GM12878 (cell line): ENCODE data around the gene ASCC3. TPM values are rescaled to one million over a fixed set of nuclear protein-coding genes. Genes with fewer than 3 reads are reported as not detected.

Experiments
- ATAC-seq: fragments of 200-7000 bp; cut with Tn5 transposase; 3 replicates; pipeline ENCODE4 v1.9.1; 2020; ENCODE audit warnings: mild to moderate bottlenecking, moderate library complexity
- BruUV-seq: library from RNA; stranded (reverse); fragments of 400-500 nt; replicated peaks from 2 replicates; lab custom pipeline; 2021; lab: Mats Ljungman, UMichigan
- CTCF ChIA-PET: fragments of 300-600 bp; sonication (Branson Sonifier 250); formaldehyde crosslinking; extraction: SDS; loops from one replicate; lab custom pipeline; 2021; ENCODE audit warnings: inconsistent platforms; lab: Yijun Ruan, JAX
- POLR2A ChIA-PET: fragments of 350-600 bp; formaldehyde crosslinking; extraction: SDS; loops from one replicate; lab custom pipeline; 2021; ENCODE audit warnings: inconsistent platforms; lab: Charles Lee
- RAD21 ChIA-PET: fragments of 300-600 bp; sonication (Branson Sonifier 250); formaldehyde crosslinking; loops from one replicate; lab custom pipeline; 2023; ENCODE audit warnings: antibody characterized with exemption; ENCODE audit not compliant: unreplicated experiment; lab: Charles Lee
- SMC1A ChIA-PET: fragments of 300-600 bp; sonication (Branson Sonifier 250); formaldehyde crosslinking; loops from one replicate; lab custom pipeline; 2023; ENCODE audit not compliant: unreplicated experiment, uncharacterized antibody; lab: Charles Lee
- DNase-seq: peaks from one replicate; pipeline ENCODE4 v3.0.0-alpha.2; 2011; ENCODE audit warnings: low read depth, low spot score
- FAIRE-seq: peaks from 3 replicates; lab custom pipeline; 2011; peaks lifted over from hg19 to GRCh38; lab: Jason Lieb, UNC
- H2AFZ ChIP-seq: 2 replicates; pipeline ENCODE4 v1.6.0; 2011; ENCODE audit warnings: low read depth, low read length, control low read depth; ENCODE audit not compliant: control insufficient read depth
- H3K27ac ChIP-seq: 2 replicates; pipeline ENCODE4 v1.5.1; 2011; ENCODE audit warnings: control low read depth; ENCODE audit not compliant: control insufficient read depth, insufficient read depth
- H3K27me3 ChIP-seq, 2 experiments: replicated peaks in 1 of 2; 2 replicates each; pipeline versions ENCODE4 v1.6.0 to v1.6.1; 2011; ENCODE audit warnings: low read length in 1 of 2; ENCODE audit not compliant: control insufficient read depth in 2 of 2, insufficient read depth in 2 of 2
- H3K36me3 ChIP-seq, 2 experiments: 2 replicates each; pipeline ENCODE4 v1.5.1; 2011; ENCODE audit warnings: low read length in 1 of 2; ENCODE audit not compliant: control insufficient read depth in 2 of 2, insufficient read depth in 2 of 2
- H3K4me1 ChIP-seq: 2 replicates; pipeline ENCODE4 v1.6.1; 2011; ENCODE audit warnings: mild to moderate bottlenecking, low read length, moderate library complexity, mixed read lengths; ENCODE audit not compliant: control insufficient read depth, insufficient read depth
- H3K4me2 ChIP-seq: 2 replicates; pipeline ENCODE4 v1.6.0; 2011; ENCODE audit warnings: control low read depth; ENCODE audit not compliant: control insufficient read depth, insufficient read depth
- H3K4me3 ChIP-seq: fragments of 200-600 bp; sonication (generic); 2 replicates; pipeline ENCODE4 v1.5.1; 2016
- H3K79me2 ChIP-seq: 2 replicates; pipeline ENCODE4 v1.6.0; 2011; ENCODE audit warnings: low read length; ENCODE audit not compliant: control insufficient read depth, insufficient read depth
- H3K9ac ChIP-seq: 2 replicates; pipeline ENCODE4 v1.8.0; 2011; ENCODE audit warnings: low read length, control low read depth, mixed read lengths; ENCODE audit not compliant: control insufficient read depth, insufficient read depth
- H3K9me3 ChIP-seq: replicated peaks from 3 replicates; pipeline ENCODE4 v1.5.1; 2011; ENCODE audit warnings: mild to moderate bottlenecking, low read length; ENCODE audit not compliant: control insufficient read depth, insufficient read depth
- H4K20me1 ChIP-seq: 2 replicates; pipeline ENCODE4 v1.6.0; 2011; ENCODE audit not compliant: control insufficient read depth, insufficient read depth
- CBX3 ChIP-seq: fragments of 200-600 bp; sonication (generic); IDR thresholded peaks from 2 replicates; pipeline ENCODE4 v1.6.1; 2016; ENCODE audit warnings: low read depth, borderline replicate concordance
- HDAC2 ChIP-seq: fragments of 200-600 bp; sonication (generic); IDR thresholded peaks from 2 replicates; pipeline ENCODE4 v1.6.1; 2017
- NBN ChIP-seq: fragments of 450-650 bp; IDR thresholded peaks from 2 replicates; pipeline ENCODE4 v1.6.1; 2016
- NR2F1 ChIP-seq: fragments of 450-650 bp; conservative IDR thresholded peaks from 2 replicates; pipeline ENCODE4 v1.6.1; 2017; ENCODE audit warnings: mild to moderate bottlenecking
- RB1 ChIP-seq: fragments of 450-650 bp; formaldehyde crosslinking; IDR thresholded peaks from 2 replicates; pipeline ENCODE4 v1.6.1; 2017; ENCODE audit warnings: mild to moderate bottlenecking, borderline replicate concordance
- RCOR1 ChIP-seq: conservative IDR thresholded peaks from 2 replicates; pipeline ENCODE4 v1.6.1; 2012; ENCODE audit warnings: low read depth, low read length, improper control_type of control experiment
- REST ChIP-seq: IDR thresholded peaks from 2 replicates; pipeline ENCODE4 v1.6.1; 2012; ENCODE audit warnings: mild to moderate bottlenecking, low read depth, low read length
- SRF ChIP-seq, 2 experiments: IDR thresholded peaks; 2 replicates each; pipeline ENCODE4 v1.6.1; 2011; ENCODE audit warnings: low read depth in 2 of 2, low read length in 2 of 2, mild to moderate bottlenecking in 1 of 2, moderate library complexity in 1 of 2
- ZBTB40 ChIP-seq: fragments of 450-650 bp; IDR thresholded peaks from 2 replicates; pipeline ENCODE4 v1.6.1; 2016; ENCODE audit warnings: mild to moderate bottlenecking, moderate library complexity, borderline replicate concordance
- ZNF274 ChIP-seq: IDR thresholded peaks from one replicate; pipeline ENCODE4 v1.8.0; 2011; ENCODE audit not compliant: insufficient read length, insufficient read depth
- in situ Hi-C: fragments of 300-500 bp; cut with MboI; formaldehyde crosslinking; loops from 9 replicates; pipeline ENCODE4 v1.14.3; 2018; ENCODE audit warnings: mixed read lengths
- intact Hi-C: fragments of 100-400 bp; cut with micrococcal nuclease; formaldehyde crosslinking; loops from one replicate; pipeline ENCODE4 v1.14.2; 2022; ENCODE audit not compliant: unreplicated experiment
- polyA plus RNA-seq, 11 experiments: library from polyadenylated mRNA; depleted of rRNA in 4 of 11; unstranded in 6 of 11; stranded (reverse) in 5 of 11; fragments of >200 nt; fragmentation: Nextera tagmentation in 4 of 11; fragmentation: Illumina TruSeq in 1 of 11; extraction: Ambion mirVana in 4 of 11; extraction: Trizol in 1 of 11; gene quantifications; 1 replicate in 1 of 11; 2 replicates in 10 of 11; pipeline versions ENCODE4 v1.2.1 to v1.2.3, GENCODE V29; 2011 to 2016; ENCODE audit warnings: inconsistent platforms in 2 of 11, missing spikeins in 2 of 11, low read depth in 1 of 11
- total RNA-seq, 4 experiments: library from RNA; depleted of rRNA in 3 of 4; stranded (reverse); fragments of >200 nt in 3 of 4; fragmentation: Illumina TruSeq in 1 of 4; extraction: Trizol in 1 of 4; gene quantifications; 2 replicates each; pipeline versions ENCODE4 v1.2.1 to v1.2.3, GENCODE V29; 2013 to 2021
- TF ChIP-seq, protein P1 (sequence below): fragments of 450-650 bp; formaldehyde crosslinking; IDR thresholded peaks from 2 replicates; pipeline ENCODE4 v1.5.0; 2022; ENCODE audit warnings: mild to moderate bottlenecking, missing genetic modification characterization

The ASCC3 gene
- total and polyA plus RNA-seq, 10 of the 15 experiments (the other 5 are each of a cell fraction or from before 2014, with no cell fraction given) = 19.9 to 76.2 (median 55.9) TPM

DNA sequence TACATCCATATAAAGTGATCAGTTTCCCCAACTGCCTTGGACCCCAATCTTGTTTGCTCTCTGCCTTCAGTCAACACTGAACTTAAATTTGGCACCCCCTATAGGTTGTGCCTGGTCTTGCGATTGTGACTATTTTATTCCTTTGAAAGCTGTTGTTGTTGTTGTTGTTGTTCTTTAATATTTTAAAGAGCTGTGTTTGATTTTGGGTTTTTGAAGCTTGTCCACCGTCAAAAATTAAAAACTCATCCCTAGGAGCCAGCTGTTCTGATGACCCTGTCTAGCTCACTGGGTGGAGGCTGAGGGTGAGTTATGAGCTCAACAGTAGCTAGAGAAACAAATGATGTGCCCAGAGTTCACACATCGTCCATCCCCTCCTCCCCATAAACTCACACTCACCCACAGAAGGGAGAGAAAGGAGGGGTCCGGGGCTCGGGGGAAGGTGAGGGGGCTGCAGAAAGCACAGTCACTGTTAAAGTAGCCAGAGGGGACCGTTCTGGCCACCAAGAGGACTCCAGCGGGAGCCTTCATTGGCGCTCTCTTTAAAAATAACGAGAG lies 420.4 kb downstream of the ASCC3 start (continued):
- TF ChIP-seq, protein P1, sequence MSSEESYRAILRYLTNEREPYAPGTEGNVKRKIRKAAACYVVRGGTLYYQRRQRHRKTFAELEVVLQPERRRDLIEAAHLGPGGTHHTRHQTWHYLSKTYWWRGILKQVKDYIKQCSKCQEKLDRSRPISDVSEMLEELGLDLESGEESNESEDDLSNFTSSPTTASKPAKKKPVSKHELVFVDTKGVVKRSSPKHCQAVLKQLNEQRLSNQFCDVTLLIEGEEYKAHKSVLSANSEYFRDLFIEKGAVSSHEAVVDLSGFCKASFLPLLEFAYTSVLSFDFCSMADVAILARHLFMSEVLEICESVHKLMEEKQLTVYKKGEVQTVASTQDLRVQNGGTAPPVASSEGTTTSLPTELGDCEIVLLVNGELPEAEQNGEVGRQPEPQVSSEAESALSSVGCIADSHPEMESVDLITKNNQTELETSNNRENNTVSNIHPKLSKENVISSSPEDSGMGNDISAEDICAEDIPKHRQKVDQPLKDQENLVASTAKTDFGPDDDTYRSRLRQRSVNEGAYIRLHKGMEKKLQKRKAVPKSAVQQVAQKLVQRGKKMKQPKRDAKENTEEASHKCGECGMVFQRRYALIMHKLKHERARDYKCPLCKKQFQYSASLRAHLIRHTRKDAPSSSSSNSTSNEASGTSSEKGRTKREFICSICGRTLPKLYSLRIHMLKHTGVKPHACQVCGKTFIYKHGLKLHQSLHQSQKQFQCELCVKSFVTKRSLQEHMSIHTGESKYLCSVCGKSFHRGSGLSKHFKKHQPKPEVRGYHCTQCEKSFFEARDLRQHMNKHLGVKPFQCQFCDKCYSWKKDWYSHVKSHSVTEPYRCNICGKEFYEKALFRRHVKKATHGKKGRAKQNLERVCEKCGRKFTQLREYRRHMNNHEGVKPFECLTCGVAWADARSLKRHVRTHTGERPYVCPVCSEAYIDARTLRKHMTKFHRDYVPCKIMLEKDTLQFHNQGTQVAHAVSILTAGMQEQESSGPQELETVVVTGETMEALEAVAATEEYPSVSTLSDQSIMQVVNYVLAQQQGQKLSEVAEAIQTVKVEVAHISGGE (CRISPR knock-in tag) = no peak

DNA sequence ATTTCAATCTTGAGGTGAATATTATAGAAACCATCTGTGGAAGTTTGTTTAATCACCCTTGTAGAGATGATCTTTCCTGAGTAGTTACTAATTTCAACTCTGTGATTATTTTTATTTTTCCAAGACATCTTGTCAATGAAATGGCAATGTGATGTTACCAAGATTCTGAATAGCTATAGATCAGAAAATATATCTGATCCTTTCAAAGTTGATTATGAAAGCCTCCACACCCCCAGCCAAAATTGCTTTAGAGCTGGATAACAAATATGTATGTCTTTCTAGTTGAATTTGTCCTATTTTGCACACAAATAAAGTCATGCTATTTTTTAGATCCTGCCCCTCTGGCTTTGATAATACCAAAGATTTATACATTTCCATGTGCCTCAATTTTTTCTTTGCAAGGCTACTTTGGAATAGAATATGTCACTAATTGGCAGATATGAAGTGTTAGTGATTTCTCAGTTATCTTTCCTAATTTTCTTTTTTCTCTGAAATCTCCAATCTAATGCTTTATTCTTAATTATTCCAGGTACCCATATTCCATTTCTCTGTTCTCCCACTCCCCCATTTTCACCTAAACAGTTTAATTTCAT lies 421.4 kb downstream of the ASCC3 start:
- Histone ChIP-seq H2AFZ (no peak overlapping the region), H3K4me2 (no peak overlapping the region), H3K4me3 (no peak overlapping the region), H4K20me1 (no peaks in the 10 kb centered on the region), H3K27me3 (peaks cover 29 to 60% of the 10 kb centered on the region in 2 experiments), H3K79me2 (no peaks in the 10 kb centered on the region), H3K9me3 (peaks cover 3% of the 10 kb centered on the region; the same call in 2 of the 3 replicates), H3K4me1 (no peaks in the 10 kb centered on the region), H3K36me3 (no peaks in the 10 kb centered on the region), H3K27ac (no peak overlapping the region), H3K9ac (no peak overlapping the region)
- RAD21 ChIA-PET = interaction anchor here (2.4 kb wide), 1 partner anchor 14 kb away, joined by 6 read pairs; no protein-coding TSS in a partner anchor
- intact Hi-C loops = no loop called here
- CTCF ChIA-PET = interaction anchor here (0.7 to 2.4 kb wide), 12 partner anchors 11 to 592 kb away, joined by 3 to 12 read pairs (median 4); no protein-coding TSS in a partner anchor
- POLR2A ChIA-PET = no interaction called here
- SMC1A ChIA-PET = interaction anchor here (0.6 to 1.3 kb wide), 5 partner anchors 11 to 424 kb away, joined by 3 to 4 read pairs (median 3); no protein-coding TSS in a partner anchor
- no peak for ATAC-seq
- FAIRE-seq = no peak
- in situ Hi-C loops = no loop called here
- no peak for DNase-seq
- BruUV-seq = no TSS peak
- TF ChIP-seq RCOR1 (no peak), REST (no peak), ZBTB40 (no peak), NR2F1 (no peak), ZNF274 (no peak), CBX3 (no peak), NBN (no peak), HDAC2 (no peak), SRF (IDR thresholded peaks at IDR 0.05; ENCODE audit: low read depth in 2 of 2, low read length in 2 of 2) (no peak), RB1 (no peak)
